ENCODE measurements around the gene TLR3.

DNA sequence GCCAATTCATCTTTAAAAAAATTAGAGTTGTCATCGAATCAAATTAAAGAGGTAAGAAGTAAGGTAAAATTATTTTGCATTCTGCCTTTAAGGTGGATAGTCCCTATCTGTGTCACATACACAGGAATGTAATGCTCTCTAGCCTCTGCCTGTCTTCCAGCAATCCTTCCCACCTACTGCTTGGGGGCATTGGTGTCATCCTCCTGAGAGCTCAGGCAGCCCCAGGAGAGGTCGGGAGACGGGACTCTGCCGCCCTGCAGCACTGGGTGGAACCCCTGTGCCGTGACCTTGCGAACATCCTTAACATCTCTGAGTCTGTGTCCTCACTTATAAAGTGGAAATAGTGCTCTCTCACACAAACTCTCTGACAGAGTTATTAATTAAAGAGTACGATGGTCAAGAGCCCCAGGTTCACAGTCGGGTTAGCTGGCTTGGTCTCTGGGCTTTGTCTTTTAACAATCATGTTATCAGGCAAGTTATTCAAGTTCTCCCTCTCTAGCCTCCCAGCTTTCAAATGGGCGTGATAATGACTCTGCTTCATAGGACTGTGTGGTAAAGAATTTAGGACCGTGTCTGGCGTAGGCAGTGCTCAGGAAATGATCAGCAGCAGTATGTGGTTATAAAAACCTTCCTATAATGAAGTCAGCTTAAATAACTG is 10.2 kb downstream of the TLR3 start:
- TF ChIP-seq, protein P1, sequence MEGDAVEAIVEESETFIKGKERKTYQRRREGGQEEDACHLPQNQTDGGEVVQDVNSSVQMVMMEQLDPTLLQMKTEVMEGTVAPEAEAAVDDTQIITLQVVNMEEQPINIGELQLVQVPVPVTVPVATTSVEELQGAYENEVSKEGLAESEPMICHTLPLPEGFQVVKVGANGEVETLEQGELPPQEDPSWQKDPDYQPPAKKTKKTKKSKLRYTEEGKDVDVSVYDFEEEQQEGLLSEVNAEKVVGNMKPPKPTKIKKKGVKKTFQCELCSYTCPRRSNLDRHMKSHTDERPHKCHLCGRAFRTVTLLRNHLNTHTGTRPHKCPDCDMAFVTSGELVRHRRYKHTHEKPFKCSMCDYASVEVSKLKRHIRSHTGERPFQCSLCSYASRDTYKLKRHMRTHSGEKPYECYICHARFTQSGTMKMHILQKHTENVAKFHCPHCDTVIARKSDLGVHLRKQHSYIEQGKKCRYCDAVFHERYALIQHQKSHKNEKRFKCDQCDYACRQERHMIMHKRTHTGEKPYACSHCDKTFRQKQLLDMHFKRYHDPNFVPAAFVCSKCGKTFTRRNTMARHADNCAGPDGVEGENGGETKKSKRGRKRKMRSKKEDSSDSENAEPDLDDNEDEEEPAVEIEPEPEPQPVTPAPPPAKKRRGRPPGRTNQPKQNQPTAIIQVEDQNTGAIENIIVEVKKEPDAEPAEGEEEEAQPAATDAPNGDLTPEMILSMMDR (conservative IDR thresholded peaks at IDR 0.05; ENCODE audit: low read depth, low read length) = no peak
- no peak for TF ChIP-seq EZH2 (IDR thresholded peaks at IDR 0.05; ENCODE audit: borderline replicate concordance, low read depth, low read length, poor library complexity, severe bottlenecking)

All from A673 (cell line).